Stimulated activated CD4-positive, alpha-beta T cell treated with anti-CD3 and anti-CD28 coated beads, Interleukin-15, amount 100 ng/mL, for 24 hours (primary cell): Measurements from ENCODE around the gene RIMBP3B.
"Not testable (repeated sequence)": the region's sequence is repeated elsewhere in the genome, so short reads cannot be mapped to it uniquely, and the experiment has no call there.

Experiments used
- DNase-seq: peaks from one replicate; pipeline ENCODE4 v3.0.0-alpha.2; 2020

The RIMBP3B gene, protein sequence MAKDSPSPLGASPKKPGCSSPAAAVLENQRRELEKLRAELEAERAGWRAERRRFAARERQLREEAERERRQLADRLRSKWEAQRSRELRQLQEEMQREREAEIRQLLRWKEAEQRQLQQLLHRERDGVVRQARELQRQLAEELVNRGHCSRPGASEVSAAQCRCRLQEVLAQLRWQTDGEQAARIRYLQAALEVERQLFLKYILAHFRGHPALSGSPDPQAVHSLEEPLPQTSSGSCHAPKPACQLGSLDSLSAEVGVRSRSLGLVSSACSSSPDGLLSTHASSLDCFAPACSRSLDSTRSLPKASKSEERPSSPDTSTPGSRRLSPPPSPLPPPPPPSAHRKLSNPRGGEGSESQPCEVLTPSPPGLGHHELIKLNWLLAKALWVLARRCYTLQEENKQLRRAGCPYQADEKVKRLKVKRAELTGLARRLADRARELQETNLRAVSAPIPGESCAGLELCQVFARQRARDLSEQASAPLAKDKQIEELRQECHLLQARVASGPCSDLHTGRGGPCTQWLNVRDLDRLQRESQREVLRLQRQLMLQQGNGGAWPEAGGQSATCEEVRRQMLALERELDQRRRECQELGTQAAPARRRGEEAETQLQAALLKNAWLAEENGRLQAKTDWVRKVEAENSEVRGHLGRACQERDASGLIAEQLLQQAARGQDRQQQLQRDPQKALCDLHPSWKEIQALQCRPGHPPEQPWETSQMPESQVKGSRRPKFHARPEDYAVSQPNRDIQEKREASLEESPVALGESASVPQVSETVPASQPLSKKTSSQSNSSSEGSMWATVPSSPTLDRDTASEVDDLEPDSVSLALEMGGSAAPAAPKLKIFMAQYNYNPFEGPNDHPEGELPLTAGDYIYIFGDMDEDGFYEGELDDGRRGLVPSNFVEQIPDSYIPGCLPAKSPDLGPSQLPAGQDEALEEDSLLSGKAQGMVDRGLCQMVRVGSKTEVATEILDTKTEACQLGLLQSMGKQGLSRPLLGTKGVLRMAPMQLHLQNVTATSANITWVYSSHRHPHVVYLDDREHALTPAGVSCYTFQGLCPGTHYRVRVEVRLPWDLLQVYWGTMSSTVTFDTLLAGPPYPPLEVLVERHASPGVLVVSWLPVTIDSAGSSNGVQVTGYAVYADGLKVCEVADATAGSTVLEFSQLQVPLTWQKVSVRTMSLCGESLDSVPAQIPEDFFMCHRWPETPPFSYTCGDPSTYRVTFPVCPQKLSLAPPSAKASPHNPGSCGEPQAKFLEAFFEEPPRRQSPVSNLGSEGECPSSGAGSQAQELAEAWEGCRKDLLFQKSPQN (N-terminal part only)

DNA sequence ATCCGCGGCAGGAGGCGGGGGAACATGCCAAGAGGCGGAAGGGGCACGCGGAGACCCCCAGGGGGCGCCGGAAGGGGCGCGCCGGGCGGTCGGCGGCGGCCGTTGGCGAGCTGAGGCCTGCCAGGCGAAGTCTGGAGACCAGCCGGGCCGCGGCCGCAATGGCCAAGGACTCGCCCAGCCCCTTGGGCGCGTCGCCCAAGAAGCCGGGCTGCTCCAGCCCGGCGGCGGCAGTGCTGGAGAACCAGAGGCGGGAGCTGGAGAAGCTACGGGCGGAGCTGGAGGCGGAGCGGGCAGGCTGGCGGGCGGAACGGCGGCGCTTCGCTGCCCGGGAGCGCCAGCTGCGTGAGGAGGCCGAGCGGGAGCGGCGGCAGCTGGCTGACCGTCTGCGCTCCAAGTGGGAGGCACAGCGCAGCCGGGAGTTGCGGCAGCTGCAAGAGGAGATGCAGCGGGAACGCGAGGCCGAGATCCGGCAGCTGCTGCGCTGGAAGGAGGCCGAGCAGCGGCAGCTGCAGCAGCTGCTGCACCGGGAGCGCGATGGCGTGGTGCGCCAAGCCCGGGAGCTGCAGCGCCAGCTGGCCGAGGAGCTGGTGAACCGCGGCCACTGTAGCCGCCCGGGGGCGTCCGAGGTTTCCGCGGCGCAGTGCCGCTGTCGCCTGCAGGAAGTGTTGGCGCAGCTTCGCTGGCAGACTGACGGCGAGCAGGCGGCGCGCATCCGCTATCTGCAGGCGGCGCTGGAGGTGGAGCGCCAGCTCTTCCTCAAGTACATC, at the start of gene RIMBP3B:
Gene RIMBP3B (plus strand): TSS at position 51 of the 767 bp plus-strand sequence. CDS start 108 bp downstream, at position 159.
- not testable (repeated sequence) for DNase-seq

- not testable (repeated sequence) for DNase-seq
Measured at GRCh38 chr22:21357527-21357926, 26.0 kb upstream of the RIMBP3B start.

- not testable (repeated sequence) for DNase-seq
Measured at GRCh38 chr22:21360525-21360924, 23.0 kb upstream of the RIMBP3B start.

DNA sequence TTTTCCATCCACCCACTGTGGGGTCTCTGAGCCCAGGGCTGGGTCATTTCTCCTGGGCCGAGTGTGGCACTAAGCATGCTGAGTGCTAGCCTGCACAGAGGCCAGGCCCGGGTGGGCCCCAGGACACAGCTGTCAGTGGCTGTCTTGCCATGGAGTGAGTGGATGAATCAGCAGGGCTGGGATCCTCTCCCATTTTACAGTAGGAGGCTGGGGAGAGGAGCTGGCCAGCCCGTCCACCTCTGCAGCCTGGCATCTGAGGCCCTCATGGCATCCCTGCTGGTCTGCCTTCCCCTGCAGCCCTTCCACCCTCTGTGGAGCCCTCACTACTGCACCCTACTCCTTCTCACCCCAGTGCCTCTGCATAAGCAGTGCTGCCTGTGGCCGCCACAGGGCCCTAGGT, 21.1 kb upstream of the RIMBP3B start:
- not testable (repeated sequence) for DNase-seq

- not testable (repeated sequence) for DNase-seq
Measured at GRCh38 chr22:21363061-21363460, 20.5 kb upstream of the RIMBP3B start.

GRCh38 chr22:21363803-21364202, 19.7 kb upstream of the RIMBP3B start:
- not testable (repeated sequence) for DNase-seq

- DNase-seq: not testable (repeated sequence)
Measured at GRCh38 chr22:21364362-21364761, 19.2 kb upstream of the RIMBP3B start.

DNA sequence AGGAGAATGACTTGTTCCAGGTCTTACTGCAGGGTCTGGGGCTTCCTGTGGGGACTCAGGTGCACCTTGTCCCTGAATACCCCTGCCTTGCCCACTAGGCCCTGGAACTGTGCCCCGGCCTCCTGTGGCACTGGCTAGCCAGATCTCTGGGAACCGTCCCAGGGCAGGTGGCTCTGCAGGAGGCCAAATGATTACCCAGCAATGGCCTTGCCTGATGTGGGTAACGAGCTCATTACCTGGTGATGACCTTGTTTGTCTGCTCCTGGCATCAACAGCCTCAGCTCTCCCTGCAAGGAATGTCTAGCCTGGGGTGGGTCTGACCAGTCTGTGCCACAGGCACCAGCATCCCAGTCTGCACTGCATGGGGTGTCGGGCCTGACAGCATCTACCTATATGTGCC, 18.2 kb upstream of the RIMBP3B start:
- not testable (repeated sequence) for DNase-seq

DNA sequence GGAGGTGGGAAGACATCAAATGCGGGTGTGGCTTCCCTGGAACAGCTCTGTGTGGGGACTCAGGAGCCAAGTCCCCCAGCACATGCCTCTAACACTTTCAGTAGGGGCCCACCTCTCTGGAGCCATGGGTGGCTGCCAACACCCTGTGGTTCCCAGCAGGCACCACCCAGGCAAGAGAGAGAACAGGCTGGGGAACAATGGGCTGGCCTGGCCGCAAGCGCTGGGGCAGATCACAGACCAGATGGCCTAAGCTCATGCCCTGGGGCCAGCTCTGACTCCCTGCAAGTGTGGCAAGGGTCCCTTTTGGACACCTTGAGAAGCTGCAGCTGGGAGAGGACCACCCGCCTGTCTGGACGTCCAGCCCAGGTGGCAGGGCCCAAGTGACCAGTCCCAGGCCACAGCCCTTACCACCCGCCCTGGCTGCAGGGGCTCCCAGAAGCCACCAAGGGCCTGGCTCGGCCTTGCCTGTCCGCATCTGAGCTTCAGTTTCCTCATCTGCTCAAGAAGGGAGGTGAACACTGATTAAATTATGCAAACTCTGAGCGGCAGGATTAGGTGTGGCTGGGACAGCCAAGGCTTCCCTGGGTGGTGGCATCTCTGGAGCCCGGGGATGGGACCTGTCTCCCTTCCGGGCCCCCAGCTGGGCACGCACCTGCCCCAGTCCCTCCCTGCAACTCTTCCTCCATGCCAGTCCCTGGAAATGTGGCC, 14.8 kb upstream of the RIMBP3B start:
- DNase-seq: not testable (repeated sequence)

DNA sequence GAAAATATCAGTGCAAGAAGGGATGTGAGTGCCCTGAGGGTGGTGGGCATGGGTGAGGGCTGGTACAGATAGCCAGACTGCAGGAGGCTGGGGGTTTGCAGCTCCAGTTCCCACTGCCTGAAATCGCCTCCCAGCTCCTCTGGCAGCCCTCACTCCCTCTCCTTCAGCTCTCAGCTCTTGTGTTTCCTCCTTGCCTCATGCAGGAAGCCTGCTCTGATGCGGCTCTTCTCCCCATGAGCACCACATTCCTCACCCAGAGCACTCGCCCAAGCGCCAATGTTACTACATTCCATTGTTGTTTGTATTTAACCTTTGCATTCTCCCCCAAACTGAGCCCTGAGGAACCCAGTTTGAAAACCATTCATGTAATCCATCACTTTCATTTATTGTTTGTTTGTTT, 7.7 kb upstream of the RIMBP3B start:
- DNase-seq: not testable (repeated sequence)

DNA sequence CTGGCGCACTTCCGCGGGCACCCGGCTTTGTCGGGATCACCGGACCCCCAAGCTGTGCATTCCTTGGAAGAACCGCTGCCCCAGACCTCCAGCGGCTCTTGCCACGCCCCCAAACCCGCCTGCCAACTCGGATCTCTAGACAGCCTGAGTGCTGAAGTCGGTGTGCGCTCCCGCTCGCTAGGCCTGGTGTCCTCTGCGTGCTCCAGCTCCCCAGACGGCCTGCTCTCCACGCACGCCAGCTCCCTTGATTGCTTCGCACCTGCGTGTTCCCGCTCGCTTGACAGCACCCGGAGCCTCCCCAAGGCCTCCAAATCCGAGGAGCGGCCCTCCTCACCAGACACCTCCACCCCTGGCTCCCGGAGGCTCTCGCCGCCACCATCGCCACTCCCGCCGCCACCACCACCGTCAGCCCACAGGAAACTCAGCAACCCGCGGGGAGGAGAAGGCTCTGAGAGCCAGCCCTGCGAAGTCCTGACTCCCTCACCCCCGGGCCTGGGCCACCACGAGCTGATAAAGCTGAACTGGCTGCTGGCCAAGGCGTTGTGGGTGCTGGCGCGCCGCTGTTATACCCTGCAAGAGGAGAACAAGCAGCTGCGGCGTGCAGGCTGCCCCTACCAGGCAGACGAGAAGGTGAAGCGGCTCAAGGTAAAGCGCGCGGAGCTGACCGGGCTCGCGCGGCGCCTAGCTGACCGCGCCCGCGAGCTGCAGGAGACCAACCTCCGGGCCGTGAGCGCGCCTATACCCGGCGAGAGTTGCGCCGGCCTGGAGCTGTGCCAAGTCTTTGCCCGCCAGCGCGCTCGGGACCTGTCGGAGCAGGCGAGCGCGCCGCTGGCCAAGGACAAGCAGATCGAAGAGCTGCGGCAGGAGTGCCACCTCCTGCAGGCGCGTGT, 1.2 kb downstream of the RIMBP3B start:
- not testable (repeated sequence) for DNase-seq

DNA sequence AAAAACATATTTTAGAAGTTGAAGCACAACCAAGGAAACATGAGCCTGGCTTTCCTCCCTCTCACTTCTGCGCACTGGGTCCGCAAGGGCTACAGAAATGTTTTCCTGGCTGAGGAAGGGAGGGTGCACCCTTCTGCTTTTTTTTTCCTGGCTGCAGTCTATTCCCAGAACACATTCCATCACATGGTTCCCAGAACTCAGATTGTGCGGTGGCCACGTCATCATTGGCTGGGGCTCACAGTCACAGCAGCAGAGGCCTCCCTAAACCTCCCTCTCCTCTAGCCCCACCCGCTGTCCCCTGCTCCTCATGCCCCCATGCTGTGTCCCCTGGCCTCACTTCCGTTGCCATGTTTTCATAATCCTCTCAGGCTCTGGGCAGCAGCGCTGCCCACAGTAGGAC, 5.9 kb downstream of the RIMBP3B start:
- DNase-seq: not testable (repeated sequence)

GRCh38 chr22:21390013-21390412, 6.5 kb downstream of the RIMBP3B start:
- not testable (repeated sequence) for DNase-seq

GRCh38 chr22:21394613-21395012, 11.1 kb downstream of the RIMBP3B start:
- DNase-seq: not testable (repeated sequence)

DNA sequence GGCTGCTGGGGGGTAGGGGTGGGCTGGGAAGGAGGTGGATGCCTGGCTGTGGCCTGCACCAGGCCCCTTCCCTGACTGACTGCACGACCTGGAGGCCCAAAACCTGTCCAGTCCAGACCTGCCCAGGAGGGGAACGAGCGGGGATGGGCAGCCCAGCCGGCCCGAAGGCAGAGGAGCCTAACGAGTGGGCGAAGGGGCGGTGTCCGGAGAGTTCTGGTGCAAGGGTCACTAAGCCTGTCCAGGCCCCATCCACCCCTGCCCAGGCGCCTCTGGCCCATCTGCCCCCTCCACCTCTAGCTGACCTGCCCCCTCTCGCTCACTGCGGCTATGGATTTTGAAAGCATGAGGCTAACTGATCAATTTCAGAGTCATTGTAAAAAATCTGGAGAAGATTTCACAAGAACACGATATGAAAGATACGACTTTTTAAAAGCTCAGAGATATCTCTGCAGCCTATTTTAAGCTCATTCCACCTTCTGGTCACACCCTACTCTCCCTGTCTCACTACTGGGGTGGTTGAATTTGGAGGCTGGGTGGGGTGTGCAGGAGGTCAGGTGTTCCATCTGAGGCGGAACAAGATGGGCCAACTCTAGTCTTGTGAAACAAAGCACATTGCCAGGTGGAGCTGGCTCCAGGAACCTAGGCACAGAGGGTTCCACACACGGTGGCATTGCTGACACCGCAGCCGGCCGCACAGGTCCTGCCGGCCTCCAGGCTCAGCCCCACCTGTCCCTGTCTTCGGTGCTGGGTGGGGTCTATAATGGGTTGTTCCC, 17.8 kb downstream of the RIMBP3B start:
- not testable (repeated sequence) for DNase-seq

- not testable (repeated sequence) for DNase-seq
Measured at GRCh38 chr22:21402763-21403314, 19.3 kb downstream of the RIMBP3B start.

DNA sequence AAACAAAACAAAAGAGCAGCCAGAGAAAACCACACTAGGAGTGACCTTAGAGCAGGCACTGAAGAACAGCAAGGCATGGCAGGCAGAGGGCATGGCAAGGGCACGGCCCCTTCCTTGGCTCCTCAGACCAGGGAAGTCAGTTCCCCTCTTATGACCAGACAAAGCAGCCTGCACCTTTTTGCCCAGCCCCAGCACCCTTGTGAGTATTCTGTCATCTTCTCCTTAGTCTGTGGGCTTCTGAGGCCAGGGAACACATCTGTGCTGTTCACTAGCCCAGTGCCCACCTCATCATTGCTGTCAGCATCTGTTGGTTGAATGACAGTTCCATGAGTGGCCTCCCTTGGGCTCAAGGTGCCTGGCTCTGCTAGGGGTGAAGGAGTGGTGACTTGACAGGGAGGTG, 23.6 kb downstream of the RIMBP3B start:
- not testable (repeated sequence) for DNase-seq

- DNase-seq: not testable (repeated sequence)
Measured at GRCh38 chr22:21407792-21408191, 24.2 kb downstream of the RIMBP3B start.

DNA sequence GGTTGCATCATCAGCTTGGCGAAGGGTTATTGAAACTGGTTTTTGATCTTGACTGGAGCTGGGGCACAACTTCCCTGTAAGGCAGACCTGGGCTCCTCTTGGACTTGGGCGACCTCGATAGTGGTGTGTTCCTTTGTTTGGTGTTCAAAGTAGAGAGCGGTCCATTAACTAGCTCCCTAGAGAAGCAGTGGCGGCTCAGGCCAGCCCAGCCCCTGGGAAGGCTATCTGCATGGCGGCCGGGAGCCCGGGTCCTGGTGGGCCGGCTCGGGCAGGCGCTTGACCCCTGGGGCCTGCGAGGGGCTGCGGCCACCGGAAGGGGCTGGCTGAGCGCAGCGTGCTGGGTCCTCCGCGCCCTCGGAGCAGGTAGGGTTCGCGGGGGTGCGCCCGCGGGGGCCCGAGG, 32.8 kb downstream of the RIMBP3B start:
- not testable (repeated sequence) for DNase-seq
